ENCODE results near the gene CCDC51.
A peak's percentile ranks its signal among the peaks of the same experiment; 100 is the strongest.
"Not testable (repeated sequence)": the region's sequence is repeated elsewhere in the genome, so short reads cannot be mapped to it uniquely, and the experiment has no call there.

CCDC51 gene

GRCh38 chr3:48404440-48405342 is 35.2 kb downstream of the CCDC51 start:
- 96% methylated on average over 21 of the region's 21 CpGs for WGBS (ENCODE audit: insufficient coverage)
- Histone ChIP-seq H3K4me1 (ENCODE audit: control extremely low read depth in 1 of 4, control insufficient read depth in 4 of 4, insufficient read depth in 4 of 4, low read length in 3 of 4) (no peaks in the 10 kb centered on the region), H3K27ac (ENCODE audit: insufficient read depth in 1 of 2, low read depth in 1 of 2, low read length in 2 of 2, poor library complexity in 1 of 2, severe bottlenecking in 2 of 2) (no peak overlapping the region), H3K4me3 (ENCODE audit: control insufficient read depth in 1 of 7, extremely low read depth in 1 of 7, insufficient read depth in 4 of 7, low read depth in 2 of 7, low read length in 6 of 7) (no peak overlapping the region), H3K27me3 (replicated peaks in 2 of 5; ENCODE audit: control insufficient read depth in 4 of 5, insufficient read depth in 5 of 5, low read length in 4 of 5) (no peaks in the 10 kb centered on the region), H3K9me3 (ENCODE audit: control extremely low read depth in 1 of 5, control insufficient read depth in 4 of 5, insufficient read depth in 2 of 5, low read depth in 1 of 5, low read length in 4 of 5) (no peaks in the 10 kb centered on the region), H3K36me3 (ENCODE audit: control insufficient read depth in 4 of 4, insufficient read depth in 4 of 4, low read length in 3 of 4) (peaks cover 0 to 9% (median 2%) of the 10 kb centered on the region in 4 experiments)
- no peak for DNase-seq
- POLR2A ChIA-PET: no interaction called here
- CTCF ChIA-PET: interaction anchor here (1.0 to 7.4 kb wide), 3 partner anchors 30 to 137 kb away, joined by 3 to 137 read pairs (median 3); no protein-coding TSS in a partner anchor

- H3K36me3 ChIP-seq (ENCODE audit: control insufficient read depth in 4 of 4, insufficient read depth in 4 of 4, low read length in 3 of 4): peaks cover 0 to 5% (median 2%) of the 10 kb centered on the region in 4 experiments
- DNase-seq: no peak
- H3K27me3 ChIP-seq (replicated peaks in 2 of 5; ENCODE audit: control insufficient read depth in 4 of 5, insufficient read depth in 5 of 5, low read length in 4 of 5): no peaks in the 10 kb centered on the region
- 97% methylated on average over 14 of the region's 15 CpGs for WGBS (ENCODE audit: insufficient coverage)
- no peak overlapping the region for H3K4me3 ChIP-seq (ENCODE audit: control insufficient read depth in 1 of 7, extremely low read depth in 1 of 7, insufficient read depth in 4 of 7, low read depth in 2 of 7, low read length in 6 of 7)
- no peak overlapping the region for H3K27ac ChIP-seq (ENCODE audit: insufficient read depth in 1 of 2, low read depth in 1 of 2, low read length in 2 of 2, poor library complexity in 1 of 2, severe bottlenecking in 2 of 2)
- H3K4me1 ChIP-seq (ENCODE audit: control extremely low read depth in 1 of 4, control insufficient read depth in 4 of 4, insufficient read depth in 4 of 4, low read length in 3 of 4): no peaks in the 10 kb centered on the region
- H3K9me3 ChIP-seq (ENCODE audit: control extremely low read depth in 1 of 5, control insufficient read depth in 4 of 5, insufficient read depth in 2 of 5, low read depth in 1 of 5, low read length in 4 of 5): no peaks in the 10 kb centered on the region
- POLR2A ChIA-PET: no interaction called here
- CTCF ChIA-PET: interaction anchor here (1.0 to 7.4 kb wide), 5 partner anchors 31 to 145 kb away, joined by 3 to 137 read pairs (median 3); no protein-coding TSS in a partner anchor
Observed at GRCh38 chr3:48403533-48404439, 36.1 kb downstream of the CCDC51 start.

DNA sequence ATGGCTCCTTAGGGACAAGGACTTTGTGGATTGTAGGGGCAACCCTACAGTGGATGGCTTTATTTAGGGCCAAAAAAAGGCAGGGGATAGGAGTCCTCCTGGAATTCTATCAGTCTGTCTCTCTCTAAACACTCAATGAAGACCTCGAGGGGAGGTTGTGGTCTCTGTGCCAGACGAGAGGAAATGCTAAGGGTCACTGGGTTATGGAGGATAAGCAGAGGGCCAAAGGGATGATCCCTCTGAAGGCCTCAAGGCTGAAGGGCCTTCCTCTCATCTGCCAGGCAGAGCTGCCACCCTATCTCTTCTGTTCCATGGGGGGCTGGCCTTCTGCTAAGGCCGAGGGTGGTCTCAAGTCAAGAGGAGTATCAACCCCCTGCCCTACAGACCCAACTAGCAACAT is 37.0 kb downstream of the CCDC51 start:
- ChIA-PET POLR2A (no interaction called here), CTCF (interaction anchor here (0.7 to 7.4 kb wide), 5 partner anchors 31 to 146 kb away, joined by 3 to 137 read pairs (median 3); no protein-coding TSS in a partner anchor)
- no peak overlapping the region for H3K4me3 ChIP-seq (ENCODE audit: control insufficient read depth in 1 of 7, extremely low read depth in 1 of 7, insufficient read depth in 4 of 7, low read depth in 2 of 7, low read length in 6 of 7)
- H3K27me3 ChIP-seq (replicated peaks in 2 of 5; ENCODE audit: control insufficient read depth in 4 of 5, insufficient read depth in 5 of 5, low read length in 4 of 5): no peaks in the 10 kb centered on the region
- no peaks in the 10 kb centered on the region for H3K4me1 ChIP-seq (ENCODE audit: control extremely low read depth in 1 of 4, control insufficient read depth in 4 of 4, insufficient read depth in 4 of 4, low read length in 3 of 4)
- peaks cover 0 to 5% (median 2%) of the 10 kb centered on the region in 4 experiments for H3K36me3 ChIP-seq (ENCODE audit: control insufficient read depth in 4 of 4, insufficient read depth in 4 of 4, low read length in 3 of 4)
- no peak for DNase-seq
- H3K9me3 ChIP-seq (ENCODE audit: control extremely low read depth in 1 of 5, control insufficient read depth in 4 of 5, insufficient read depth in 2 of 5, low read depth in 1 of 5, low read length in 4 of 5): no peaks in the 10 kb centered on the region
- H3K27ac ChIP-seq (ENCODE audit: insufficient read depth in 1 of 2, low read depth in 1 of 2, low read length in 2 of 2, poor library complexity in 1 of 2, severe bottlenecking in 2 of 2): no peak overlapping the region
- WGBS (ENCODE audit: insufficient coverage): no CpG with 5 or more reads among the region's 3 CpGs

- Histone ChIP-seq H3K4me1 (ENCODE audit: control extremely low read depth in 1 of 4, control insufficient read depth in 4 of 4, insufficient read depth in 4 of 4, low read length in 3 of 4) (peaks cover 0 to 5% (median 4%) of the 10 kb centered on the region in 4 experiments), H3K9me3 (ENCODE audit: control extremely low read depth in 1 of 5, control insufficient read depth in 4 of 5, insufficient read depth in 2 of 5, low read depth in 1 of 5, low read length in 4 of 5) (no peaks in the 10 kb centered on the region), H3K4me3 (ENCODE audit: control insufficient read depth in 1 of 7, extremely low read depth in 1 of 7, insufficient read depth in 4 of 7, low read depth in 2 of 7, low read length in 6 of 7) (no peak overlapping the region), H3K27ac (ENCODE audit: insufficient read depth in 1 of 2, low read depth in 1 of 2, low read length in 2 of 2, poor library complexity in 1 of 2, severe bottlenecking in 2 of 2) (no peak overlapping the region), H3K27me3 (replicated peaks in 2 of 5; ENCODE audit: control insufficient read depth in 4 of 5, insufficient read depth in 5 of 5, low read length in 4 of 5) (no peaks in the 10 kb centered on the region), H3K36me3 (ENCODE audit: control insufficient read depth in 4 of 4, insufficient read depth in 4 of 4, low read length in 3 of 4) (peaks cover 0 to 5% (median 2%) of the 10 kb centered on the region in 4 experiments)
- CTCF ChIA-PET: interaction anchor here (0.7 to 7.4 kb wide), 9 partner anchors 32 to 157 kb away, joined by 3 to 137 read pairs (median 3); no protein-coding TSS in a partner anchor
- POLR2A ChIA-PET: no interaction called here
- DNase-seq: no peak
- WGBS (ENCODE audit: insufficient coverage): 95% methylated on average over 6 of the region's 8 CpGs
Observed at GRCh38 chr3:48402281-48402732, 37.6 kb downstream of the CCDC51 start.

GRCh38 chr3:48401434-48401901 is 38.5 kb downstream of the CCDC51 start:
- H3K4me3 ChIP-seq (ENCODE audit: control insufficient read depth in 1 of 7, extremely low read depth in 1 of 7, insufficient read depth in 4 of 7, low read depth in 2 of 7, low read length in 6 of 7); H3K9me3 ChIP-seq (ENCODE audit: control extremely low read depth in 1 of 5, control insufficient read depth in 4 of 5, insufficient read depth in 2 of 5, low read depth in 1 of 5, low read length in 4 of 5); H3K27ac ChIP-seq (ENCODE audit: insufficient read depth in 1 of 2, low read depth in 1 of 2, low read length in 2 of 2, poor library complexity in 1 of 2, severe bottlenecking in 2 of 2); H3K27me3 ChIP-seq (replicated peaks in 2 of 5; ENCODE audit: control insufficient read depth in 4 of 5, insufficient read depth in 5 of 5, low read length in 4 of 5); DNase-seq; H3K36me3 ChIP-seq (ENCODE audit: control insufficient read depth in 4 of 4, insufficient read depth in 4 of 4, low read length in 3 of 4); H3K4me1 ChIP-seq (ENCODE audit: control extremely low read depth in 1 of 4, control insufficient read depth in 4 of 4, insufficient read depth in 4 of 4, low read length in 3 of 4): not testable (repeated sequence)
- 80% methylated on average over 1 of the region's 12 CpGs for WGBS (ENCODE audit: insufficient coverage)
- ChIA-PET POLR2A (interaction anchor here (1.3 kb wide), 1 partner anchor 35 kb away, joined by 8 read pairs; no protein-coding TSS in a partner anchor), CTCF (interaction anchor here (0.5 to 7.4 kb wide), 30 partner anchors 8 to 1090 kb away, joined by 3 to 137 read pairs (median 4); partner anchors contain the start of genes ATRIP, CCDC51 and TMA7)

DNA sequence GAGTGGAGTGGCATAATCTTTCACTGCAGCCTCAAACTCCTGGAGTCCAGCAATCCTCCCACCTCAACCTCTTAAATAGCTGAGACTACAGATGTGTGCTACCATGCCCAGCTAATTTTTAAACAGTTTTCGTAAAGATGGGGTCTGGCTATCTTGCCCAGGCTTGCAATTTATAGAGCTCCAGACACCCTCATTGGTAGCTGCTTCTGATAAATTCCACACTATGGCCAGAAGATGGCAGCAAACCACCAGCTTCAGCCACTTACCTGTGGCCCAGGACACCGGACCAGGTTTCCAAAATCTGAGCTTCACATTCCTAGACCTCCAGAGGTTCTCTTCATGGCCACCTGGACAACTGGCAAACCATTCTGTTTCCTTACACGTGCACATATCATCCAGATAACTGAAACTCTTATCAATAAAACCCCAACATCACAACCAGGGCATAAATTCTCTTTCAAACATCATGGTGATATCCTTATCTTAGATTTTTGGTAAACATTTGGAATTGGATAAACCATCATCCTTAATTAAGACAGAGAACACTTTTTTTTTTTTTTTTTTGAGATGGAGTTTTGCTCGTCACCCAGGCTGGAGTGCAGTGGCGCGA is 39.0 kb downstream of the CCDC51 start:
- WGBS (ENCODE audit: insufficient coverage): 29% methylated on average over 2 of the region's 6 CpGs
- POLR2A ChIA-PET: interaction anchor here (1.3 kb wide), 1 partner anchor 35 kb away, joined by 8 read pairs; no protein-coding TSS in a partner anchor

More for the DNA sequence above, 39.0 kb downstream of the CCDC51 start:
- H3K4me3 ChIP-seq (ENCODE audit: control insufficient read depth in 1 of 7, extremely low read depth in 1 of 7, insufficient read depth in 4 of 7, low read depth in 2 of 7, low read length in 6 of 7): no peak overlapping the region
- CTCF ChIA-PET: interaction anchor here (0.5 to 7.4 kb wide), 37 partner anchors 9 to 1091 kb away, joined by 3 to 137 read pairs (median 4); partner anchors contain the start of genes ATRIP, CCDC51 and TMA7
- peaks cover 0 to 6% (median 4%) of the 10 kb centered on the region in 4 experiments for H3K4me1 ChIP-seq (ENCODE audit: control extremely low read depth in 1 of 4, control insufficient read depth in 4 of 4, insufficient read depth in 4 of 4, low read length in 3 of 4)
- H3K36me3 ChIP-seq (ENCODE audit: control insufficient read depth in 4 of 4, insufficient read depth in 4 of 4, low read length in 3 of 4): peaks cover 0 to 5% (median 2%) of the 10 kb centered on the region in 4 experiments
- H3K27me3 ChIP-seq (replicated peaks in 2 of 5; ENCODE audit: control insufficient read depth in 4 of 5, insufficient read depth in 5 of 5, low read length in 4 of 5): no peaks in the 10 kb centered on the region
- H3K9me3 ChIP-seq (ENCODE audit: control extremely low read depth in 1 of 5, control insufficient read depth in 4 of 5, insufficient read depth in 2 of 5, low read depth in 1 of 5, low read length in 4 of 5): no peaks in the 10 kb centered on the region
- DNase-seq: peak; percentile 67 to 79 (median 72)
- no peak overlapping the region for H3K27ac ChIP-seq (ENCODE audit: insufficient read depth in 1 of 2, low read depth in 1 of 2, low read length in 2 of 2, poor library complexity in 1 of 2, severe bottlenecking in 2 of 2)

Measured in common myeloid progenitor, CD34-positive (primary cell).